ENCODE measurements around the gene ZNF335. TPM values are rescaled to one million over a fixed set of nuclear protein-coding genes. Genes with fewer than 3 reads are reported as not detected.

Gene ZNF335
- total and polyA plus RNA-seq, 9 donors, result 3.5 to 25.7 (median 15.7) TPM

DNA sequence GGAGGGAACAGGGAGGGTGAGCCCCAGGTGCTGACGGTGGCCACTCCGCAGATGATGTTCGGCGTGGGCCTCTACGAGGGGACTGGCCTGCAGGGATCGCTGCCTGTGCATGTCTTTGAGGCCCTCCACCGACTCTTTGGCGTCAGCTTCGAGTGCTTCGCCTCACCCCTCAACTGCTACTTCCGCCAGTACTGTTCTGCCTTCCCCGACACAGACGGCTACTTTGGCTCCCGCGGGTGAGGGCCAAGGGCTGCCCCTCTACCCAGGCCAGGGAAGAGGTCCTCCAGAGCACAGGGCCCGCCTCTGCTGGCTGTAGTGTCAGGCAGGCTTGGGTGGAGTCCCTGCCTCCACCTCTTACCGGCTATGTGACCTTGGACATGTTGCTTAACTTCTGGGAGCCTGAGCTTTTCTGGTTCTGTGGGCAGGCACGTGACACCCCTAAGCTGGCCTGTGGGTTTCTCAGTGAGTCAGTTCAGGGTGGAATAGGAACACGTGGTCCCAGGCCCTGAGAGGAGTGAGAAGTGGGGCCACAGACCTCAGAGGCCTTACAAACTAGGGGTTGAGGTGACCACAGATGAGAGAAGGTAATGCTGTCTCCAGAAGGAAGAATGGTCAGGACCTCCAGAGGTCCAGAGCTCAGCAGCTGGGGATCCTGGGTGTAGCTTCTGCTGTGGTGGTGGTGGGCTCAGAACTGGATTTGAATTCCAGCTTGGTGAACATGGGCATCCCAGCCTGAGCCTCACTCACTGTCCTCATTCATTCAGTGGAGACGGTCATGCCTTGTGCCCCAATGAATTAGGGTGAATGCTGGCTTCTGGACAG lies 25.6 kb downstream of the ZNF335 start:
- intact Hi-C loops (cut with DNase I), result loop anchor here in 2 of 4 donors (5.0 to 10.0 kb wide), 2 partner anchors 54 to 62 kb away; partner anchors contain the start of genes CTSA (in 1 of the 2), NEURL2 (in 1 of the 2), SPATA25 (in 1 of the 2) and ZSWIM1 (in 1 of the 2)

DNA sequence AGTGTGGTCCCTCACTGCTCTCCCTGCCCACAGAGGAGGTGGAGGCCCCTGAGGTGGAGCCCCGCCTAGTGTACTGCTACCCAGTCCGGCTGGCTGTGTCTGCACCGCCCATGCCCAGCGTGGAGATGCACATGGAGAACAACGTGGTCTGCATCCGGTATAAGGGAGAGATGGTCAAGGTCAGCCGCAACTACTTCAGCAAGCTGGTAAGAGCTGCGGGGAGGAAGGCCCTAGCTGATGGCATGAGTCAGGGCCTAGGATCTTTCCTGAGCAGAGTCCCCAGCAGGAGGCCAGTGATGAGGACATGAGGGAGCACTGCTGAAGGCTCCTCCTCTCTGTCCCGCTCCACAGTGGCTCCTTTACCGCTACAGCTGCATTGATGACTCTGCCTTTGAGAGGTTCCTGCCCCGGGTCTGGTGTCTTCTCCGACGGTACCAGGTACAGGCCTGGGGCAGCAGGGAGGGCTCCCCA lies 26.3 kb downstream of the ZNF335 start:
- Histone ChIP-seq H3K9me3 (no peaks in the 10 kb centered on the region), H3K4me1 (ENCODE audit: insufficient read depth) (peaks cover 16% of the 10 kb centered on the region), H3K27me3 (no peaks in the 10 kb centered on the region), H3K27ac (peak overlapping the region; percentile 85 to 88), H3K4me3 (no peak overlapping the region), H3K36me3 (no peaks in the 10 kb centered on the region)
- intact Hi-C loops (cut with DNase I), result loop anchor here in 2 of 4 donors (5.0 to 10.0 kb wide), 2 partner anchors 53 to 61 kb away; partner anchors contain the start of genes CTSA (in 1 of the 2), NEURL2 (in 1 of the 2), SPATA25 (in 1 of the 2) and ZSWIM1 (in 1 of the 2)
- WGBS, 3 donors, result 39 to 81% (median 42%) methylated on average over 13 of the region's 13 CpGs
- TF ChIP-seq POLR2A (IDR thresholded peaks at IDR 0.05) (no peak), EP300 (IDR thresholded peaks at IDR 0.05) (no peak)
- TF ChIP-seq, protein P1, sequence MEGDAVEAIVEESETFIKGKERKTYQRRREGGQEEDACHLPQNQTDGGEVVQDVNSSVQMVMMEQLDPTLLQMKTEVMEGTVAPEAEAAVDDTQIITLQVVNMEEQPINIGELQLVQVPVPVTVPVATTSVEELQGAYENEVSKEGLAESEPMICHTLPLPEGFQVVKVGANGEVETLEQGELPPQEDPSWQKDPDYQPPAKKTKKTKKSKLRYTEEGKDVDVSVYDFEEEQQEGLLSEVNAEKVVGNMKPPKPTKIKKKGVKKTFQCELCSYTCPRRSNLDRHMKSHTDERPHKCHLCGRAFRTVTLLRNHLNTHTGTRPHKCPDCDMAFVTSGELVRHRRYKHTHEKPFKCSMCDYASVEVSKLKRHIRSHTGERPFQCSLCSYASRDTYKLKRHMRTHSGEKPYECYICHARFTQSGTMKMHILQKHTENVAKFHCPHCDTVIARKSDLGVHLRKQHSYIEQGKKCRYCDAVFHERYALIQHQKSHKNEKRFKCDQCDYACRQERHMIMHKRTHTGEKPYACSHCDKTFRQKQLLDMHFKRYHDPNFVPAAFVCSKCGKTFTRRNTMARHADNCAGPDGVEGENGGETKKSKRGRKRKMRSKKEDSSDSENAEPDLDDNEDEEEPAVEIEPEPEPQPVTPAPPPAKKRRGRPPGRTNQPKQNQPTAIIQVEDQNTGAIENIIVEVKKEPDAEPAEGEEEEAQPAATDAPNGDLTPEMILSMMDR (IDR thresholded peaks at IDR 0.05), result no peak
- peak in 4 of 5 donors; percentile 58 to 72 (median 65) for DNase-seq

More for the DNA sequence above, 25.6 kb downstream of the ZNF335 start:
- Histone ChIP-seq H3K4me1 (ENCODE audit: insufficient read depth) (peaks cover 16% of the 10 kb centered on the region), H3K27me3 (no peaks in the 10 kb centered on the region), H3K4me3 (no peak overlapping the region), H3K27ac (peak overlapping the region; percentile 85 to 88), H3K36me3 (no peaks in the 10 kb centered on the region), H3K9me3 (no peaks in the 10 kb centered on the region)
- 37 to 52% (median 40%) methylated on average over 18 to 20 of the region's 20 CpGs for WGBS, 3 donors
- peak; percentile 78 to 89 (median 84) for DNase-seq
- TF ChIP-seq POLR2A (IDR thresholded peaks at IDR 0.05) (no peak), EP300 (IDR thresholded peaks at IDR 0.05) (no peak)
- TF ChIP-seq, protein P1 (IDR thresholded peaks at IDR 0.05), result no peak

DNA sequence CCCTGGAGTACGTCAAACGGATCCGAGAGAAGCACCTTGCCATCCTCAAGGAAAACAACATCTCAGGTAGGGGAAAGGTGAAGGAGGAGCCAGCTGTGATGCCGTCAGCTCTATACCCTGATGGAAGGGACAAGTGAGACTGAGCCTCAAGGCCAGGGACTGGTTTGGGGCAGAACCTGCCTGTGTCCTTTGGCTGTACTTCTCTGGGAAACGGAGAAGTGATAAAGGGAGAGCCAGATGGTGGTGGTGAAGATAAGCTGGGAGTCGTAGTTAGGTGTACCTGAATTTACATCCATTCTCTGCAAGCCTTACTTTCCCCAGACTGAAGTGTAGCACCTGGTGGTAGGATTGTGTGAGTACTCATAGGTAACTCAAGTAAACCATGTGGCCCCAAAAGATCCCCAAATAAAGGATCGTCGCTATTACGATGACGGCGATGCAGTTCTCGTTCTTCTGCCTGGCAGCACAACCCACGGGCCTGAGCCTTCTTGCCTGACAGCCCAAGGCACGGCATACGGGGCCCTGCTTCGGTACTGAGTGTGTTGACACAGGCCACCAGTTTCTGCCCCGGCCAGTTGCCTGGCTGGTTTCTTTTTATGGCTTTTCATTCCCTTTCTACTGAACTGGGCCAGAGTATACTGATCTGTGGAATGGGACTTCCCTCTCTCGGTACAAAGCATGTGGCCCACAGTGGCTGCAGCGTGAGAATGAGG lies 26.9 kb downstream of the ZNF335 start:
- no peak overlapping the region for H3K4me3 ChIP-seq
- intact Hi-C loops (cut with DNase I), result loop anchor here in 3 of 4 donors (5.0 to 10.0 kb wide), 3 partner anchors 48 to 60 kb away; partner anchors contain the start of genes CTSA (in 1 of the 3), NEURL2 (in 1 of the 3), SPATA25 (in 1 of the 3) and ZSWIM1 (in 1 of the 3)
- no peak for DNase-seq
- WGBS, 3 donors, result 73 to 85% (median 73%) methylated on average over 19 of the region's 19 CpGs
- H3K27ac ChIP-seq, result peak overlapping the region; percentile 85 to 88
- H3K27me3 ChIP-seq, result no peaks in the 10 kb centered on the region
- peaks cover 16% of the 10 kb centered on the region for H3K4me1 ChIP-seq (ENCODE audit: insufficient read depth)
- no peaks in the 10 kb centered on the region for H3K36me3 ChIP-seq
- TF ChIP-seq POLR2A (IDR thresholded peaks at IDR 0.05), result no peak
- TF ChIP-seq, protein P1 (IDR thresholded peaks at IDR 0.05), result no peak
- TF ChIP-seq EP300 (IDR thresholded peaks at IDR 0.05), result no peak
- no peaks in the 10 kb centered on the region for H3K9me3 ChIP-seq

Data from ovary (tissue), 9 donors.